Measurements from ENCODE around the gene HHAT.

HHAT gene

GRCh38 chr1:210535761-210536160, 207.1 kb downstream of the HHAT start:
- DNase-seq (ENCODE audit: low read depth in 2 of 2, low spot score in 1 of 2) = no peak

GRCh38 chr1:210536254-210536961, 207.7 kb downstream of the HHAT start:
- no peak for DNase-seq (ENCODE audit: low read depth in 2 of 2, low spot score in 1 of 2)

- DNase-seq (ENCODE audit: low read depth in 2 of 2, low spot score in 1 of 2) = no peak
These were observed 211.6 kb downstream of the HHAT start for GRCh38 chr1:210540288-210540687.

GRCh38 chr1:210541680-210542358, 213.1 kb downstream of the HHAT start:
- DNase-seq (ENCODE audit: low read depth in 2 of 2, low spot score in 1 of 2) = no peak

- DNase-seq (ENCODE audit: low read depth in 2 of 2, low spot score in 1 of 2) = no peak
These were observed 223.2 kb downstream of the HHAT start for GRCh38 chr1:210551899-210552298.

GRCh38 chr1:210553711-210554110, 225.0 kb downstream of the HHAT start:
- no peak for DNase-seq (ENCODE audit: low read depth in 2 of 2, low spot score in 1 of 2)

GRCh38 chr1:210554382-210554781, 225.7 kb downstream of the HHAT start:
- DNase-seq (ENCODE audit: low read depth in 2 of 2, low spot score in 1 of 2) = no peak

GRCh38 chr1:210556475-210556874, 227.8 kb downstream of the HHAT start:
- DNase-seq (ENCODE audit: low read depth in 2 of 2, low spot score in 1 of 2) = no peak

GRCh38 chr1:210557426-210558077, 228.8 kb downstream of the HHAT start:
- no peak for DNase-seq (ENCODE audit: low read depth in 2 of 2, low spot score in 1 of 2)

GRCh38 chr1:210558302-210558701, 229.6 kb downstream of the HHAT start:
- no peak for DNase-seq (ENCODE audit: low read depth in 2 of 2, low spot score in 1 of 2)

GRCh38 chr1:210565306-210565705, 236.6 kb downstream of the HHAT start:
- no peak for DNase-seq (ENCODE audit: low read depth in 2 of 2, low spot score in 1 of 2)

GRCh38 chr1:210568631-210569030, 239.9 kb downstream of the HHAT start:
- DNase-seq (ENCODE audit: low read depth in 2 of 2, low spot score in 1 of 2) = no peak

- DNase-seq (ENCODE audit: low read depth in 2 of 2, low spot score in 1 of 2) = no peak
These were observed 241.4 kb downstream of the HHAT start for GRCh38 chr1:210570116-210570515.

GRCh38 chr1:210571356-210572284, 242.9 kb downstream of the HHAT start:
- no peak for DNase-seq (ENCODE audit: low read depth in 2 of 2, low spot score in 1 of 2)

- no peak for DNase-seq (ENCODE audit: low read depth in 2 of 2, low spot score in 1 of 2)
These were observed 244.4 kb downstream of the HHAT start for GRCh38 chr1:210573141-210573540.

GRCh38 chr1:210582205-210582970, 253.7 kb downstream of the HHAT start:
- no peak for DNase-seq (ENCODE audit: low read depth in 2 of 2, low spot score in 1 of 2)

GRCh38 chr1:210584439-210585113, 255.9 kb downstream of the HHAT start:
- peak; percentile 5 to 32 for DNase-seq (ENCODE audit: low read depth in 2 of 2, low spot score in 1 of 2)

- DNase-seq (ENCODE audit: low read depth in 2 of 2, low spot score in 1 of 2) = no peak
These were observed 258.1 kb downstream of the HHAT start for GRCh38 chr1:210586771-210587170.

GRCh38 chr1:210587566-210587965, 258.9 kb downstream of the HHAT start:
- no peak for DNase-seq (ENCODE audit: low read depth in 2 of 2, low spot score in 1 of 2)

- DNase-seq (ENCODE audit: low read depth in 2 of 2, low spot score in 1 of 2) = no peak
These were observed 259.7 kb downstream of the HHAT start for GRCh38 chr1:210588357-210588756.

All from stimulated activated CD8-positive, alpha-beta memory T cell treated with anti-CD3 and anti-CD28 coated beads, Interleukin-4, amount 100 ng/mL, for 1 hour (primary cell).